ENCODE results near the gene NAA38.
A peak's percentile ranks its signal among the peaks of the same experiment; 100 is the strongest.
"Not testable (repeated sequence)": the region's sequence is repeated elsewhere in the genome, so short reads cannot be mapped to it uniquely, and the experiment has no call there.

NAA38 gene

GRCh38 chr17:7881276-7882054, 24.1 kb upstream of the NAA38 start:
- DNase-seq = peak; percentile 77 to 79

GRCh38 chr17:7880076-7880868, 22.9 kb upstream of the NAA38 start:
- no peak for DNase-seq

GRCh38 chr17:7878234-7878633, 20.9 kb upstream of the NAA38 start:
- DNase-seq = no peak

- no peak for DNase-seq
Observed at GRCh38 chr17:7875804-7876370, 18.5 kb upstream of the NAA38 start.

GRCh38 chr17:7873051-7873450, 15.7 kb upstream of the NAA38 start:
- no peak for DNase-seq

DNA sequence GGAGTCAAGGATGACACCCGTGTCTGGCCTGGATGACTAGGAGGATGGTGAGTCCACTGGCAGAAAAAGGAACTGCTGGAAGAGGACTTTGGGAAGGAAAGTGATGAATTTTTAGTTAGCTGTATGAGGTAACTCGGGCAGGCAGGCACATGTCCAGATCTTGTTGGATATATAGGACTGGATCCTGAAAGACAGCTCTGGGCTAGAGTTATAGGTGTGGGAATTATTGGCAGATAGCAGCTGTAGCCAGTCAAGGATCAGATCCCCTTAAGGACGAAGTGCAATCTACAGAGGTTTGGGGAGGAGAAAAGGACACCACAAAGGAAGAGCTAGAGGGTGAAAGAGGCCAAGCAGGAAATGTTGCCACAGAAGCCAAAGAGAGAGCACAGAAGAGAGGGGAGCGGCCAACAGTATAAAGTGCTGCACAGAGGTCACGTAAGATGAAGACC, 10.5 kb upstream of the NAA38 start:
- DNase-seq = no peak

GRCh38 chr17:7864995-7865650, 7.8 kb upstream of the NAA38 start:
- no peak for DNase-seq

DNA sequence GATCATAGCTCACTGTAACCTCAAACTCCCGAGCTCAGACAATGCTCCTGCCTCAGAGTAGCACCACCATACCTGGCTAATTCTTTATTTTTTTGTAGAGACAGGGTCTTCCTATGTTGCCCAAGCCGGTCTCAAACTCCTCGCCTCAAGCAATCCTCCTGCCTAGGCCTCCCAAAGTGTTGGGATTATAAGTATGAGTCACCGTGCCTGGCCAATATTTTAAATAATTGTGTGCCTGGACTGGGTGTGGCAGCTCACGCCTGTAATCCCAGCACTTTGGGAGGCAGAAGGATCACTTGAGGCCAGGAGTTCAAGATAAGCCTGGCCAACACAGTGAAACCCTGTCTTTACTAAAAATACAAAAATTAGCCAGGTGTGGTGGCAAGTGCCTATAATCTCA, 7.0 kb upstream of the NAA38 start:
- not testable (repeated sequence) for DNase-seq

GRCh38 chr17:7862692-7863437, 5.5 kb upstream of the NAA38 start:
- peak; percentile 47 to 61 for DNase-seq

DNA sequence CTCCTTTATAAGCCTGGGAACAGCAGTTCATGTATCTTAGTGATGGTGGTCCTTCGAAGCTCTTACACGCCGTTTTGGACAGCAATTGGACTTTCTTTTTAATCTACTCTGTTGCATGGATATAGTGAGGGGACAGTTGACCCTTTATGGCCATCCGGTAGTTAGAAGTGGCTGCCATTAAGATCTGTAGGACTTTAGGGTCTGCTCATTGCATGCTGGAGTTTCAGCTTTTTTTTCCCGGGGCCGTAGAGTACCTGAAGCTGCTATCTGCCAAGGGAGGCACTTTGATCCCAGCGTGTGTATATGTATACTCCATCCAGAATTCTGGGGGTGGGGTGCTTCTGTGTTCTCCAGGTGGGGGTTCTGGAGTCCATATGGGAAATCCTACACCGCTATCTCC, 1.7 kb upstream of the NAA38 start:
- no peak for DNase-seq

GRCh38 chr17:7858522-7858810, 1.1 kb upstream of the NAA38 start:
- peak; percentile 45 to 74 for DNase-seq

DNA sequence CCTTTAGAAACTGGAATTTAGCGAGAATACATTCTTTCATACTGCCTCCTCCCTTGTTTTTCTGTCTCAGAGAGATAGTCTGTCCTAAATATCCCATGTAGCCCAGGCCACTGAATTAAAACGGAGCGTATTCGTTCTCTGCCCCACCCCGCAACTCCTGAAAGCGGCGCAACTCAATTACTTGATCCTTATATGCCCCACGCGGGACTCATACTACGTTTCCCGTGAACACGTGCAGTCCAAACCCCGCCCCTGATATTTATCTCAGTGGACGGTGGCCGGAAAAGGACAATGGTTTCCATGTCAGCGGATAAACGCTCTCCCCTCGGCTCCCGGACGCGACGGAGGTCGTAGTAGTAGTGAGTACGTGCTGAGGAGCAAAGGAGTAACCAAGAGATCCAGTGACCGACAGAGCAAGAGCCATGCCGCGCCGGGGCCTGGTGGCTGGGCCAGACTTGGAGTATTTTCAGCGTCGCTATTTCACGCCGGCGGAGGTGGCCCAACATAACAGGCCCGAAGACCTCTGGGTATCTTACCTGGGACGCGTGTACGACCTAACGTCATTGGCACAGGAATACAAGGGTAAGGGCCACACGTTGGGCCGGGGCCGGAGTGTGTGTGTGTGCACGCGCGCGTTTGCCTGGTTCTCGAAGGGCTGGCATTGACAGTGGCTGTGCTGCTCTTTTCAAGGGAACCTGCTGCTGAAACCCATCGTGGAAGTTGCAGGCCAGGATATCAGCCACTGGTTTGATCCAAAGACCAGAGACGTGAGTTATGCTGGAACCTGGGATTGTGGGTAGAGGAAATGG, 558 bp upstream of the NAA38 start, which contains the start of gene CYB5D1:
CYB5D1 (plus strand) TSS at position 291 of the 809 bp plus-strand sequence; CDS start at position 423, 132 bp downstream.
- DNase-seq = peak; percentile 97 to 98

DNA sequence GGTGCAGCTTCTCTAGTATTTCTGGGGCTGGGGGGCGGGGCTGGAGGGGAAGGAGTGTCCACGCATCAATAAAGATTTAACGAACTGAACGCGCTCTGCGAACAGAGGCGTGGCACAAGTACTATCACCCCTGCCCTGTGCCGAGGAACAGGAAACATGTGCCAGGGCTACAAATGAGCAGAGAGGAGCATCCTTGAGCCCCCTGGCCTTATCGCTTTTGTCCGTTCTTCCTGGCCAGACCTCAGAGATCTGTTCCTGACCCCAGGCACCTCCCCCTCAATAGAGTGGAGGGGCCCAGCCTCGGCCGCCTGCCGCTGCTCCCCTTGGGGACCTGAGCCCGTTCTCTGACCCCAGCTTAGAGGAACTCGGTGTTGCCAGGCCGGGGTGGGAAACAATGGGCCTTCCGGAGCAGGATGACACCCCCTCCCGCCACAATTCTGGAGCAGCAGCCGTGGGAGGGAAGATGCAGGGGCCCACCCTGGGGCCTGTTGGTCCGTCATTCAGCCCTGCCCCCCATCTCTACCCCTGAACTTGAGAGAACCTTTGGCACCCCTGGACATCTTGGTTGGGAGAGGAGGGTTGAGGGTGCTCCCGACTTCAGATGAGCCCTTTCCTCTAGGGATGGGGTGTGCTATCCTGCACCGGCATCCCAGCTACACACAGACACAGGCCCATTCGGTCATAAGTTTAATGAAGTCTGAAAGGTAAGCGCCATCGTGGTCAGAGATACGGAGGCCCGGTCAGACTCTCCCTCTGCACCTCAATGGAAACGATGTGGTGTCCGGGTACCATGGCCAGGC, 1.1 kb downstream of the NAA38 start:
- DNase-seq = peak; percentile 24 to 27

DNA sequence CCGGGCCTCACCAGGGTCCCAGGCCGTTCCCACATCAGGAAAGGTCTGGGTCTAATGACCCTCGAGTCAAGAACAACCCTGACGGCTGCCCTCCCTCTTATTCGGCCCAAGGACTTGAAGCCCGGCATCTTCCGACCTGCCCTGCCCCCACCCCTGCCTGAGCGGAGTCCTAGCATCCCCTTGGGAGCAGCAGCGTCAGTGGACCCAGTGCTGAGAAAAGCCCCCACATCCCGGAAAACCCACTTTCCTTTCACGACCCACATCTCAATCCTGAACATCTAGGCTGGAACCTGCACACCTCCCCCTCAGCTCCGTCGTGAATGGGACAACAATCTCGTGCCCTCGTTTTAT, 1.7 kb downstream of the NAA38 start:
- no peak for DNase-seq

DNA sequence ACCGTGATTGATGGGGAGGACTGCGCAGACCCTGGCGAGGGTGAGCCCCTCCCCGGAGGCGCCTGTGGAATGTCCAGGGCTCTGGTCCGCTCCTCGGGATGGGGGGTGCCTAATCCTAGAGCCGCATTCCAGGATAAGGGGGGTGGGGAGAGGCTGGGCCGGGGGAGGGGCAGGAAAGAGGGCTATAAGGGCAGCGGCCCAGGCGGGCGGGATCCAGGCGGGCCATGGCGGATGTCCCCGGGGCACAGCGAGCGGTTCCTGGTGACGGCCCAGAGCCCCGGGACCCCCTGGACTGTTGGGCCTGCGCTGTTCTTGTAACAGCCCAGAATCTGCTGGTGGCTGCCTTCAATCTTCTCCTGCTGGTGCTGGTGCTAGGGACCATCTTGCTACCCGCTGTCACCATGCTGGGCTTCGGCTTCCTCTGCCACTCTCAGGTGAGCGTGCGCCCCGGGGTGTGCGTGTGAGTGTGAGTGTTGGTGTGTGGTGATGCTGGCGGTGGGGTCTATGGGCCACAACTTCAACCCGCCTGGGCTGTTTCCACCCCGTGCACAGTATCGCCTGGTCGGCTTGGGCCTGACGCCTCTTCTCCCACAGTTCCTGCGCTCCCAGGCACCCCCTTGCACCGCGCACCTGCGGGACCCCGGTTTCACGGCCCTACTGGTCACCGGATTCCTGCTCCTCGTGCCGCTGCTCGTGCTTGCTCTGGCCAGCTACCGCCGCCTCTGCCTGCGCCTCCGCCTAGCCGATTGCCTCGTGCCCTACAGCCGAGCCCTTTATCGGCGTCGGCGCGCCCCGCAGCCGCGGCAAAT, 2.3 kb downstream of the NAA38 start, which contains the start of gene TMEM88:
TMEM88 (plus strand) TSS at position 216 of the 809 bp plus-strand sequence; CDS start at position 225, 9 bp downstream.
- no peak for DNase-seq

DNA sequence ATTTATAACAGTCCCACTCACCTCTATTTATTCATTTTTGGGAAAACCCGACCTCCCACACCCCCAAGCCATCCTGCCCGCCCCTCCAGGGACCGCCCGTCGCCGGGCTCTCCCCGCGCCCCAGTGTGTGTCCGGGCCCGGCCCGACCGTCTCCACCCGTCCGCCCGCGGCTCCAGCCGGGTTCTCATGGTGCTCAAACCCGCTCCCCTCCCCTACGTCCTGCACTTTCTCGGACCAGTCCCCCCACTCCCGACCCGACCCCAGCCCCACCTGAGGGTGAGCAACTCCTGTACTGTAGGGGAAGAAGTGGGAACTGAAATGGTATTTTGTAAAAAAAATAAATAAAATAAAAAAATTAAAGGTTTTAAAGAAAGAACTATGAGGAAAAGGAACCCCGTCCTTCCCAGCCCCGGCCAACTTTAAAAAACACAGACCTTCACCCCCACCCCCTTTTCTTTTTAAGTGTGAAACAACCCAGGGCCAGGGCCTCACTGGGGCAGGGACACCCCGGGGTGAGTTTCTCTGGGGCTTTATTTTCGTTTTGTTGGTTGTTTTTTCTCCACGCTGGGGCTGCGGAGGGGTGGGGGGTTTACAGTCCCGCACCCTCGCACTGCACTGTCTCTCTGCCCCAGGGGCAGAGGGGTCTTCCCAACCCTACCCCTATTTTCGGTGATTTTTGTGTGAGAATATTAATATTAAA, 3.1 kb downstream of the NAA38 start:
- no peak for DNase-seq

DNA sequence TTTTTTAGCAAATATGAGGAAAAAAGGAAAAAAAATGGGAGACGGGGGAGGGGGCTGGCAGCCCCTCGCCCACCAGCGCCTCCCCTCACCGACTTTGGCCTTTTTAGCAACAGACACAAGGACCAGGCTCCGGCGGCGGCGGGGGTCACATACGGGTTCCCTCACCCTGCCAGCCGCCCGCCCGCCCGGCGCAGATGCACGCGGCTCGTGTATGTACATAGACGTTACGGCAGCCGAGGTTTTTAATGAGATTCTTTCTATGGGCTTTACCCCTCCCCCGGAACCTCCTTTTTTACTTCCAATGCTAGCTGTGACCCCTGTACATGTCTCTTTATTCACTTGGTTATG, 3.7 kb downstream of the NAA38 start:
- no peak for DNase-seq

GRCh38 chr17:7852919-7853690, 4.3 kb downstream of the NAA38 start:
- DNase-seq = no peak

DNA sequence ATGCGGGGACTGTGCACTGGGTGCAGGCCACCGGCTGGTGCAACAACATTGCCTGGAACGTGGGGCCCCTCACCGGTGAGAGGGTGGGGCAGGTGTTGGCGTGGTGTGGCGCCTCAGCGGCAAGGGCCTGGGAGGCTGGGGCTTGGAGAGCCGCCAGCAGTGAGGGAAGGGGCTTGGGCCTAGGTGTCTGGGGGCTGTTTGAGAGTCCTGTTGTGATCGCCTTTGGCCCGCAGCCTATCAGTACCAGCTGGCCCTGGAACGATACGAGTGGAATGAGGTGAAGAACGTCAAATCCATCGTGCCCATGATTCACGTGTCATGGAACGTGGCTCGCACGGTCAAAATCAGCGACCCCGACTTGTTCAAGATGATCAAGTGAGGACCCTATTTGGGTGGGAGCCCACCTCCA, 5.1 kb downstream of the NAA38 start:
- no peak for DNase-seq

Measured in SHP77 (cell line).